Measurements from ENCODE around the gene PTPN1. TPM values are rescaled to one million over a fixed set of nuclear protein-coding genes. Genes with fewer than 3 reads are reported as not detected.
A peak's percentile ranks its signal among the peaks of the same experiment; 100 is the strongest.

The PTPN1 gene
- total RNA-seq, 1 donor from 2014 or later = 25.7 TPM

GRCh38 chr20:50561379-50562078, 51.3 kb downstream of the PTPN1 start:
- H3K9me3 ChIP-seq (replicated peaks) = no peaks in the 10 kb centered on the region
- peak overlapping the region; percentile 4 for H3K27ac ChIP-seq (replicated peaks)
- H3K27me3 ChIP-seq (ENCODE audit: low read depth) = no peaks in the 10 kb centered on the region
- H3K4me3 ChIP-seq = no peak overlapping the region
- TF ChIP-seq CTCF (IDR thresholded peaks at IDR 0.05; ENCODE audit: borderline replicate concordance) = no peak
- no peak for DNase-seq
- peaks cover 77% of the 10 kb centered on the region for H3K4me1 ChIP-seq
- intact Hi-C loops (cut with micrococcal nuclease) = no loop called here
- H3K36me3 ChIP-seq = peaks cover 33% of the 10 kb centered on the region

- Histone ChIP-seq H3K36me3 (peaks cover 36% of the 10 kb centered on the region), H3K4me3 (no peak overlapping the region), H3K9me3 (replicated peaks) (no peaks in the 10 kb centered on the region), H3K27me3 (ENCODE audit: low read depth) (no peaks in the 10 kb centered on the region), H3K4me1 (peaks cover 81% of the 10 kb centered on the region), H3K27ac (replicated peaks) (peak overlapping the region; percentile 4)
- DNase-seq = no peak
- no peak for TF ChIP-seq CTCF (IDR thresholded peaks at IDR 0.05; ENCODE audit: borderline replicate concordance)
- intact Hi-C loops (cut with micrococcal nuclease) = no loop called here
Observed at GRCh38 chr20:50562262-50562701, 52.1 kb downstream of the PTPN1 start.

- H3K27ac ChIP-seq (replicated peaks) = peak overlapping the region; percentile 2
- H3K4me3 ChIP-seq = no peak overlapping the region
- no peak for TF ChIP-seq CTCF (IDR thresholded peaks at IDR 0.05; ENCODE audit: borderline replicate concordance)
- H3K27me3 ChIP-seq (ENCODE audit: low read depth) = no peaks in the 10 kb centered on the region
- H3K9me3 ChIP-seq (replicated peaks) = no peaks in the 10 kb centered on the region
- peaks cover 81% of the 10 kb centered on the region for H3K4me1 ChIP-seq
- H3K36me3 ChIP-seq = peaks cover 42% of the 10 kb centered on the region
- intact Hi-C loops (cut with micrococcal nuclease) = no loop called here
- no peak for DNase-seq
Observed at GRCh38 chr20:50563133-50563944, 53.2 kb downstream of the PTPN1 start.

- Histone ChIP-seq H3K36me3 (peaks cover 59% of the 10 kb centered on the region), H3K4me3 (no peak overlapping the region), H3K4me1 (peaks cover 82% of the 10 kb centered on the region), H3K27me3 (ENCODE audit: low read depth) (no peaks in the 10 kb centered on the region), H3K9me3 (replicated peaks) (no peaks in the 10 kb centered on the region), H3K27ac (replicated peaks) (peak overlapping the region; percentile 31)
- DNase-seq = no peak
- no peak for TF ChIP-seq CTCF (IDR thresholded peaks at IDR 0.05; ENCODE audit: borderline replicate concordance)
- intact Hi-C loops (cut with micrococcal nuclease) = no loop called here
Observed at GRCh38 chr20:50565383-50565782, 55.2 kb downstream of the PTPN1 start.

- H3K9me3 ChIP-seq (replicated peaks) = no peaks in the 10 kb centered on the region
- DNase-seq = no peak
- no peaks in the 10 kb centered on the region for H3K27me3 ChIP-seq (ENCODE audit: low read depth)
- peaks cover 59% of the 10 kb centered on the region for H3K36me3 ChIP-seq
- H3K27ac ChIP-seq (replicated peaks) = peak overlapping the region; percentile 39
- no peak for TF ChIP-seq CTCF (IDR thresholded peaks at IDR 0.05; ENCODE audit: borderline replicate concordance)
- intact Hi-C loops (cut with micrococcal nuclease) = no loop called here
- H3K4me1 ChIP-seq = peaks cover 82% of the 10 kb centered on the region
- H3K4me3 ChIP-seq = no peak overlapping the region
Observed at GRCh38 chr20:50565871-50566270, 55.7 kb downstream of the PTPN1 start.

Measured in left ventricle myocardium inferior (tissue), 1 donor.